GM13977 (cell line): ENCODE measurements around the gene LRMDA.

Experiments
- DNase-seq: peaks from one replicate; pipeline ENCODE4 v3.0.0; 2012; ENCODE audit warnings: low spot score
- in situ Hi-C: fragments of 300-500 bp; cut with MboI; formaldehyde crosslinking; loops from one replicate; pipeline ENCODE4 v1.12.0; 2022; ENCODE audit warnings: low sequenced_read_pairs, low pct_unique_long_range_greater_than_20kb, mixed read lengths, inconsistent platforms; ENCODE audit not compliant: unreplicated experiment
- TF ChIP-seq, protein P1 (sequence below): IDR thresholded peaks from 2 replicates; pipeline ENCODE4 v1.5.1; 2012; ENCODE audit warnings: mild to moderate bottlenecking, control low read depth; ENCODE audit not compliant: insufficient read depth; ENCODE audit errors: extremely low read depth, missing control alignments

LRMDA gene

DNA sequence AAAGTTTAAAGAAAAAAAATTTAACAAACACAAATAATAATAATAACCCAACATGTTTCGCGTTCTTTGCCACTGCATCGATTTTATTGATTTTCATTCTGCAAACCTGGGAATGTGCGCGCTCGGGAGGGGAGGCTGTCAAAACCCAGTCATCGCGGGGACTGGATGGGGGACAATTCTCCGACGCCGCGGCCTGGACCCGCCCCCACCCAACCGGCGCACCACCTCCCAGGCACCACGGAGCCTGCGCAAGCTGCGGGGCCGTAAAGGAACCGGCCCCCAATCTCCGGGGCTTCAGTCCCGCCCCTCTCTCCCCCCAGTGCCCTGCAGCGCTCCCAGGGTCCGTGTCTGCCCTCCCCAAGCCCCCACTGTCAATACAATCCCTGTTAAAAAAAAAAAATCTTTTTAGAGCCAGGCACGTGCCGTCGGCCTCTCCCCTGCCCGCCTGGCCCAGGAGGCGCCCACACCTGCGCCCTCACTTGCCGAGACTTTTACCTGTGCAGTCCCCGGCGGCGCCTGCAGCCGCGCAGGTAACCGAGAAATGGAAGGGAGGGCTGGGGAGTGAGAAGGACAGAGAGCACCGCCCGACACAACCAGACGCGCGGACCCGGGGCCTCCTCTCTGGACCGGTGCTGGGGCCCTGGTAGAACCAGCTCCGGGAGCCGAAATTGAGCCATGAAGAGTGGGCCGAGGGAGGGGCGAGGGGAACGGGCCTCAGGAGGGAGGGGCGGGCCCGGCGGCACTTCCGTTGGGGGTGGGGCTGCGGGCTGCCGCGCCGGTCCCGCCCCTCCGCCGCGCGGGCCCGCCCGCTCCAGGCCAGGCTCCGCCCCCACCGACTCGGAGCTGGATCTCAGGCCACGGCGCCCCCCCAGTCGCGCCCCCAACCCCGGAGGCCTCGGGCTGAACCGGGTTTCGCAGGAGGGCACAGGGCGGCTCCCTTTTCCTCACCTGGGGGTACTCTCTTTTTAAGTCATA is 22.2 kb upstream of the LRMDA start:
- TF ChIP-seq, protein P1, sequence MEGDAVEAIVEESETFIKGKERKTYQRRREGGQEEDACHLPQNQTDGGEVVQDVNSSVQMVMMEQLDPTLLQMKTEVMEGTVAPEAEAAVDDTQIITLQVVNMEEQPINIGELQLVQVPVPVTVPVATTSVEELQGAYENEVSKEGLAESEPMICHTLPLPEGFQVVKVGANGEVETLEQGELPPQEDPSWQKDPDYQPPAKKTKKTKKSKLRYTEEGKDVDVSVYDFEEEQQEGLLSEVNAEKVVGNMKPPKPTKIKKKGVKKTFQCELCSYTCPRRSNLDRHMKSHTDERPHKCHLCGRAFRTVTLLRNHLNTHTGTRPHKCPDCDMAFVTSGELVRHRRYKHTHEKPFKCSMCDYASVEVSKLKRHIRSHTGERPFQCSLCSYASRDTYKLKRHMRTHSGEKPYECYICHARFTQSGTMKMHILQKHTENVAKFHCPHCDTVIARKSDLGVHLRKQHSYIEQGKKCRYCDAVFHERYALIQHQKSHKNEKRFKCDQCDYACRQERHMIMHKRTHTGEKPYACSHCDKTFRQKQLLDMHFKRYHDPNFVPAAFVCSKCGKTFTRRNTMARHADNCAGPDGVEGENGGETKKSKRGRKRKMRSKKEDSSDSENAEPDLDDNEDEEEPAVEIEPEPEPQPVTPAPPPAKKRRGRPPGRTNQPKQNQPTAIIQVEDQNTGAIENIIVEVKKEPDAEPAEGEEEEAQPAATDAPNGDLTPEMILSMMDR = no peak
- in situ Hi-C loops = no loop called here
- DNase-seq = peak; percentile 83

DNA sequence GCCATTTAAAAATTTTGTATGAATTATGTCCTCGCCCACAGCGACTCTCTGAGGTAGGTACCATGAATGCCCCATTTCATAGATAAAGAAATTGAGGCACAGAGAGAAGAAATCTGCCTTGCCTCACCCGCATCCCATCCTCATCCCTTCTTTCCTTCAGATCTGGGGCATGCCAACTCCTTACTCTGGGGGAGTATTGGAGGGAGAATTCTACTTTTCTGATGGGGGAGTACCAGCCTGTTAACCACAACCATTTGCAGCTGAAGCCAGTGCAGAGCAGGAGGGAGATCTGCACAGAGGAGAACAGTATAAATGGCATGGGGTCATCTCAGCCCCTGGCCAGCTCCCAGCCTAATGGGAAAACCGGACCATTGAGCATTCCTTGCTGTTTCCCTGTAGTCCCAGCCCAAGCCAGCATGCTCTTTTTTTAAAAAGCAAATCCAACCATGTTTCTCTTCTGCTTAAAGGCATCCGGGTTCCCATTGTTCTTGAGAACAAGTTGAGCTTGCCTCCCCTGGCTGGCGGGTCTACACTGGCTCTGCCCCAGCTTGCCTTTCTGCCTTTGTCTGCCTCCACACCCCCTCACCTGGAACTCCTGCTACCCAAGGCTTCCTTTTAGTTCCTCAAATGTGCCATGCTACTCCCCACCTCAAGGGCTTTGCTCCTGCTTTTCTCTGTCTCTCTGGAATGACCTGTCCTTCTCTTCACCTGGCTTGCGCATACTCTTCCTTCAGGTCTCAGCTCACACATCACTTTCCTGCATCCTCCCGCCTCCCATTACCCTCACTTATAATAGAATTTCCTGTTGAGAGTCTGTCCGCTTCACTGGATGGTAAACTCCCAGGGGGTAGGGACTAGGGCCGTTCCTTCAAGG is 21.1 kb upstream of the LRMDA start:
- in situ Hi-C loops = no loop called here
- no peak for DNase-seq
- TF ChIP-seq, protein P1 = no peak

DNA sequence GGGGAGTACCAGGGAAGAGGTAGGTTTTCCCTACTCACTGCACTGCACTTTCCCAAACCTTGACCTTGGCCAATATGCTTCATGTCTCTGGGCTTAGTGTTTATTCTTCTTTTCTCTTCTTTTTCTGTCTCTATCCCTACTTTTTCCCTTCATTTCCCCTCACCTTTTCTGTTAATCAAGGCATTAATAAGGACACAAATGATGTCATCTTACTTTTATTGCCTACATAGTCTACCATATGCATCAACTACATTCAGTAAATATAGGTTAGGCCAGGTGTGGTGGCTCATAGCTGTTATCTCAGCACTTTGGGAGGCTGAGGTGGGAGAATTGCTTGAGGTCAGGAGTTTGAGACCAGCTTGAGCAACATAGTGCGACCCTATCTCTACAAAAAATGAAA is 16.9 kb upstream of the LRMDA start:
- in situ Hi-C loops = no loop called here
- TF ChIP-seq, protein P1 = no peak

DNA sequence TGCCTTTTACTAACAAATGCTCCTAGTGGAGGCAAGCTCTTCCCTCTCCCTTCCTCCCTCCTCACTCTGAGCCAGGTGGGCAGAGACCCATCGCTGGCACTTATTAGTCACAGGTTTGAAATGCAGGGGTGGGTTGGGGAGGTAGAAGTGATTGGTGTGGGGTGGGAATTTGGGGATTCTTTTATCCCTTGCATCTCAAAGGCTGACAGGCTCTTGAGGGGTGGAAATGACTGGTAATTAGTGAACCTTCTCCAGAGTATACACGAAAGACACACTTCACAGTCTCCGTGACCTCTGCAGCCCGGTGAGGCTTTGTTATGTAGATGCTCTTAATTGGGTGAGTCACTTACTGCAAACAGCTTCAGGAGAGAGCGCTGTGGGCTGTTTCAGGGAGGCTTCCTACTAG is 13.9 kb upstream of the LRMDA start:
- TF ChIP-seq, protein P1 = no peak
- DNase-seq = no peak
- in situ Hi-C loops = no loop called here

More for the DNA sequence above, 16.9 kb upstream of the LRMDA start:
- no peak for DNase-seq

DNA sequence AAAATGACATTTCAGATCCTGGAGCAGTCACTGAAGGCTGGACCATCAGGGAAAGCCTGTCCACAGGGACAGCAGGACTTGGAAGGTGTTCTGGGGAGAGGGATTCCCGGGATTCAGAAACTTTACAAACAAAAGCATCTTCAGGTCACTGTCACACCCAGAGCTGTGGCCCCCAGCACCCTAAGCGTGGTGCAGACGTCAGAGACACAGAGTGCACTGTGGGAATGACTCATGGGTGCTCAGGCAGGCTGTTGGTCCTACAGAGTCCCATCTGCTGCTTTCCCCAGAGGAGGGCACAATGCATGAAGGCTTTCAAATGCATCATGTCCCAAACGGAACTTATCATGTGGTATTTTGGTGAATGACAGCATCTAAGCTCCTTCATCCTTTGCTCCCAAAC is 13.1 kb upstream of the LRMDA start:
- DNase-seq = no peak
- in situ Hi-C loops = no loop called here
- TF ChIP-seq, protein P1 = no peak

DNA sequence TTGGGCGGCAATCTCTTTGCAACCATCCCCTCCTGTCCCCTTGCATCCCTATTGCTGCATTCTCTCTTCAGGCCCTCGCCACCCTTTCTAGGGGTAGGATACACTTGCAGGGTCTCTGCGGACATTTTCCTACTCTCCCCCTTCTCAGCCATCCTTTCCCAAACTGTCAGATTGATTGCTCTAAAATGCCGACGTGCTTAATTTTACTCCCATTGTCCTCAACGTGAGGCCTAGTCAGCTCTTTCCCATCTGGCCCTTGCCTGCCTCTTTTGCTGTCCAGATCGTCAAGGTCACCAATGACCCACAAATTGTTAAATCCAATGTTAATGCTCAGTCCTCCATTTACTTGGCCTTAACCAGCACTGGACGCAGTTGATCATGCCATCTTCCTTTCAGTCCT is 12.7 kb upstream of the LRMDA start:
- TF ChIP-seq, protein P1 = no peak
- in situ Hi-C loops = no loop called here
- no peak for DNase-seq
